RPMI8226 (cell line): ENCODE measurements around the gene WIZ.

Source experiments
- DNase-seq: peaks from one replicate; pipeline ENCODE4 v3.0.0-alpha.2; 2015

Gene WIZ

GRCh38 chr19:15371786-15372380, 77.9 kb downstream of the WIZ start:
- DNase-seq: no peak

GRCh38 chr19:15371119-15371518, 78.6 kb downstream of the WIZ start:
- DNase-seq: no peak
